Right atrium auricular region (tissue), 2 donors: Measurements from ENCODE around the gene MAN2A1. TPM values are rescaled to one million over a fixed set of nuclear protein-coding genes. Genes with fewer than 3 reads are reported as not detected.

ENCODE experiments used
- DNase-seq: peaks from one replicate; pipeline ENCODE4 v3.0.0-alpha.2; 2019; ENCODE audit warnings: low spot score
- H3K27ac ChIP-seq, 2 donors: fragments of 200-600 bp; sonication (generic); 1 replicate in 1 of 2; 2 replicates in 1 of 2; pipeline ENCODE4 v1.5.1; 2016 to 2019
- H3K27me3 ChIP-seq, 2 donors: fragments of 200-600 bp; sonication (generic); one replicate each; pipeline versions ENCODE4 v1.5.1 to v1.6.0; 2017 to 2019
- H3K36me3 ChIP-seq: fragments of 200-600 bp; sonication (generic); one replicate; pipeline ENCODE4 v1.5.1; 2016
- H3K4me1 ChIP-seq, 2 donors: fragments of 200-600 bp; sonication (generic); one replicate each; pipeline versions ENCODE4 v1.5.1 to v1.6.0; 2017 to 2019
- H3K4me3 ChIP-seq, 2 donors: fragments of 200-600 bp; sonication (generic); 1 replicate in 1 of 2; 2 replicates in 1 of 2; pipeline ENCODE4 v1.5.1; 2017 to 2019; ENCODE audit warnings: mild to moderate bottlenecking in 1 of 2, moderate library complexity in 1 of 2
- H3K9me3 ChIP-seq, 2 donors: fragments of 200-600 bp; sonication (generic); one replicate each; pipeline ENCODE4 v1.5.1; 2019
- total RNA-seq, 2 donors: library from RNA; depleted of rRNA; stranded (reverse); fragments of >200 nt; gene quantifications; one replicate each; pipeline ENCODE4 v1.1.0, GENCODE V29; 2016
- TF ChIP-seq, protein P1 (sequence below), 2 donors: fragments of 200-600 bp; sonication (generic); IDR thresholded peaks; one replicate each; pipeline ENCODE4 v1.5.1; 2019; ENCODE audit warnings: antibody characterized with exemption in 2 of 2

Gene MAN2A1
- total RNA-seq, 2 donors from 2014 or later: 10.0 to 10.4 TPM

DNA sequence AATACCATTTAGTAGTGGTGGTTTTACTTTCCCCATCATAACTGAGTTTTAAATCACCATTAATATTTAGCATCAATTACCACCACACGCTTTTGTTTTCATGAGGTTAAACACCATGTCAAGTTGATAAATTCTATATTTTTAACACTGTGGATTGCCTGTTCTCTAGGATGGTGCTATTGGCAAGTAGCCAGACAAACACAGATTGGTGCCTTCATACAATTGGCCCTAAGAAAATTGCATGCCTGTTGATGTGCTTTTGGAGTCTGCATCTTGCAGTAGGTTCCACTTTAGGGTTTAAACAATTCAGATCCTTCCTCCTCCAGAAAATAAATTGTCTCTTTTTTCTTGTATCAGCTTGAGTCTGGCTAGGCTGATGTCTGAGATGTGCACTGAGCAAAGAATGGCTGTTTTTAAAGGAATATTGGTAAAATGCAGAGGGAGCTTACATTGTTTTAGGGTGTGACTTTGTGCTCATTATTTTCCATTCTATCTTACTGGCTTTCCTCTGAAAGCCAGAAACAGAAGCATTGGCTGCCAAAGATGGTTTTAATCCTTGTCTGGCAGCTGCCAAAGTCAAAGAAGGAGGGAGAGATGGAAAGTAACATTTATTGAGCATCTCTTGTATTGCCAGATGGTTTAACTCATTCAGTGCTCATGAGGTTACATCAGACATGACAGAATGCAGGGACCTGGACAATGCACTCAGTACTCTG lies 19.6 kb upstream of the MAN2A1 start:
- no peaks in the 10 kb centered on the region for H3K27me3 ChIP-seq
- H3K4me3 ChIP-seq: no peak overlapping the region
- TF ChIP-seq, protein P1, sequence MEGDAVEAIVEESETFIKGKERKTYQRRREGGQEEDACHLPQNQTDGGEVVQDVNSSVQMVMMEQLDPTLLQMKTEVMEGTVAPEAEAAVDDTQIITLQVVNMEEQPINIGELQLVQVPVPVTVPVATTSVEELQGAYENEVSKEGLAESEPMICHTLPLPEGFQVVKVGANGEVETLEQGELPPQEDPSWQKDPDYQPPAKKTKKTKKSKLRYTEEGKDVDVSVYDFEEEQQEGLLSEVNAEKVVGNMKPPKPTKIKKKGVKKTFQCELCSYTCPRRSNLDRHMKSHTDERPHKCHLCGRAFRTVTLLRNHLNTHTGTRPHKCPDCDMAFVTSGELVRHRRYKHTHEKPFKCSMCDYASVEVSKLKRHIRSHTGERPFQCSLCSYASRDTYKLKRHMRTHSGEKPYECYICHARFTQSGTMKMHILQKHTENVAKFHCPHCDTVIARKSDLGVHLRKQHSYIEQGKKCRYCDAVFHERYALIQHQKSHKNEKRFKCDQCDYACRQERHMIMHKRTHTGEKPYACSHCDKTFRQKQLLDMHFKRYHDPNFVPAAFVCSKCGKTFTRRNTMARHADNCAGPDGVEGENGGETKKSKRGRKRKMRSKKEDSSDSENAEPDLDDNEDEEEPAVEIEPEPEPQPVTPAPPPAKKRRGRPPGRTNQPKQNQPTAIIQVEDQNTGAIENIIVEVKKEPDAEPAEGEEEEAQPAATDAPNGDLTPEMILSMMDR (IDR thresholded peaks at IDR 0.05): no peak
- H3K27ac ChIP-seq: no peak overlapping the region
- no peaks in the 10 kb centered on the region for H3K4me1 ChIP-seq
- no peak for DNase-seq
- H3K9me3 ChIP-seq: no peaks in the 10 kb centered on the region
- H3K36me3 ChIP-seq: no peaks in the 10 kb centered on the region

DNA sequence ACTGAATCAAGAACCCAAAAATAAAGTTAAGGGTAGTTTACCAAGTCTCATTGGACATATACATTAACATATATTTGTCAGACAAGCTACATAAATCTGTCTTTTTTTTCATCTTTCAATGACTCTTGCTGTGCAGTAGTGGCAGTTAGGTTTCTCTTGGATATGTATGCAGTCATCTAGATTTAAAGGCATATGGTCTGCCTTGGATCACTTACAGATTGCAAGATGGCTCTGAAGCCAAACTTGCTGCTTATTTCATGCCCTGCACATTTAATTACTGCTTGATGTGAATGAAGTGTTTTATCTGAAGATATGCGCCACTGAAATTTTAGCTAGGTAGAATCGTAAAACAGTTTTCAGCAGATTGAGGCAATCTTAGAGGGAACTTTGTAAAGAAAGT lies 18.6 kb upstream of the MAN2A1 start:
- no peak for DNase-seq
- no peak overlapping the region for H3K27ac ChIP-seq
- H3K4me3 ChIP-seq: no peak overlapping the region
- H3K27me3 ChIP-seq: no peaks in the 10 kb centered on the region
- no peaks in the 10 kb centered on the region for H3K36me3 ChIP-seq
- no peaks in the 10 kb centered on the region for H3K9me3 ChIP-seq
- no peaks in the 10 kb centered on the region for H3K4me1 ChIP-seq
- TF ChIP-seq, protein P1 (IDR thresholded peaks at IDR 0.05): no peak

DNA sequence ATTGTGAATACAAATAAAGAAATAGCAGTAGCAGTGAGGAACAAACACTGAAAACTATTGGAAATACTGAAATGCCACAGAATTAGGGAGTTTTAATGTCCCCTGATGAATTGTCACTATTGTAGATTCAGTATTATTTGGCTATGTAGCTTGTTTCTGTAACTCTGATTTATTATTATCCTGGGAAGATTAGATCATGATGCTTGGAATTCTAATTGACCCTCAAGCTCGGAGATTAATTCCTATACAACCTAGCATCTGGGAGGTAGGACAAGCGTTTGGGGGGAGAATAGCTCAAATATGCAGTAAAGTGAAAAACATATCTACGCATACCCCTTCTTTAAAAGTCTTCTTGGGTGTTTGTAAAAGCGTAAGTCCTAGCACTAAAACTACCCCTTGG lies 15.1 kb upstream of the MAN2A1 start:
- Histone ChIP-seq H3K27me3 (no peaks in the 10 kb centered on the region), H3K9me3 (no peaks in the 10 kb centered on the region), H3K27ac (no peak overlapping the region), H3K4me3 (no peak overlapping the region), H3K36me3 (no peaks in the 10 kb centered on the region), H3K4me1 (no peaks in the 10 kb centered on the region)
- TF ChIP-seq, protein P1 (IDR thresholded peaks at IDR 0.05): no peak
- no peak for DNase-seq

DNA sequence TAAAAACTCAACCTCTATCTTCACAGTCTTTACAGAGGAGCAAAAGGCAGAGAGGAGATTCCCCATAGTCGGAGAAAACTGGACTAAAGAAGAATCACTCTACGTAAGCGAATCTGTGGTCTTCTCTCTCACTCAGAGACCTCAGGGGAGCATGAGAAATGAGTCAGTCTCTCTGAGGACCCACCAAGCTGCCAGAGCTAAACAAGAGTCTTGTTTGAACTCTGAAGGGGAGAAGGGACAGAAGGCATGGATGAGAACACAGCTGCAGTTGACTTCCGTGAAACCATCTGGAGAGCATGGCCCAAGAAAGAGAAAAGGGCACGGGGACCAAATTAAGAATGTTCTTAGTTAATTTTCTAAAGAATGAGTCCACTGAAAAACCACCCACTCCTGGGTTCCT lies 12.8 kb upstream of the MAN2A1 start:
- TF ChIP-seq, protein P1 (IDR thresholded peaks at IDR 0.05): no peak
- no peaks in the 10 kb centered on the region for H3K9me3 ChIP-seq
- no peak overlapping the region for H3K4me3 ChIP-seq
- no peak for DNase-seq
- H3K27me3 ChIP-seq: no peaks in the 10 kb centered on the region
- H3K4me1 ChIP-seq: no peaks in the 10 kb centered on the region
- no peaks in the 10 kb centered on the region for H3K36me3 ChIP-seq
- no peak overlapping the region for H3K27ac ChIP-seq

DNA sequence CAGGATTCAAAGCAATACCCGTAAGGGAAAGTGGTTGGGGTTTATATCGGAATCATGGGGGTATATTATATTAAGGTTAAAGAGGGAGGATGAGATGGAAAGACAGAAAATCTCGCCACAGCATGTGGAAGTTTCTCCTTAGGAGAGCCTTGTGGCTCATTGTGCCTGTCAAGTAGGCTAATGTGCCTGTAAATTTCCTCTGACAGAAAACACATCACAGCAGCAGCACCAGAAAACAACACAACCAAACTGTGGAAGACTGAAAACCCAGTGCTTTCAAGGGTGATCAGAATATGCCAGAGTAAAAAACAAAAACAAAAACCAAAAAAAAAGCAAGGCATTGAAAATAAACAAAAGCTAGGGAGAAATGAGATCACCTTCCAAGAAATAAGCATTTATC lies 11.3 kb upstream of the MAN2A1 start:
- DNase-seq: no peak
- Histone ChIP-seq H3K4me3 (no peak overlapping the region), H3K4me1 (no peaks in the 10 kb centered on the region), H3K27me3 (no peaks in the 10 kb centered on the region), H3K27ac (no peak overlapping the region), H3K36me3 (no peaks in the 10 kb centered on the region), H3K9me3 (no peaks in the 10 kb centered on the region)
- TF ChIP-seq, protein P1 (IDR thresholded peaks at IDR 0.05): no peak

DNA sequence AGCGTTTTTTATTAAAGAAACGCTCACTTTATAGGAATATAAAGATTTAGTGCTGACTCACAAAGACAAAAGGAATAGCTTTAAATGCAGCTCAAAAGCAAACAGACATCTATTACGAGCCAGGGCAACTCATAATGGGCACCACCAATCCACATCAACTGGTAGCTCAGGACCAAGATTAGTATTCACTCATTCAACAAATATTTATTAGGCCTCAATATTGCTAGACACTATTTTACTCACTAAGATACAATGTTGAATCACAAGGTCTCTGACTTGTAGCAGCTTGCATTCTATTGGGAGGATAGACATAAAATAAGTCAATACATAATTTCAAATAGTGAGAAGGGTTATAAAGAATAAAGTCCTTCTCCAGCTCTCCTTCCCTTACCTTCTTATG lies 8.0 kb upstream of the MAN2A1 start:
- Histone ChIP-seq H3K4me1 (no peaks in the 10 kb centered on the region), H3K27me3 (no peaks in the 10 kb centered on the region), H3K4me3 (no peak overlapping the region), H3K27ac (no peak overlapping the region), H3K36me3 (no peaks in the 10 kb centered on the region), H3K9me3 (no peaks in the 10 kb centered on the region)
- TF ChIP-seq, protein P1 (IDR thresholded peaks at IDR 0.05): no peak
- DNase-seq: no peak
